ENCODE results near the gene LAMA1.

LAMA1 gene

GRCh38 chr18:7072593-7072992 is 45.0 kb downstream of the LAMA1 start:
- no peaks in the 10 kb centered on the region for H3K4me1 ChIP-seq
- H3K4me3 ChIP-seq (ENCODE audit: low read depth, low read length): no peak overlapping the region
- no peaks in the 10 kb centered on the region for H3K36me3 ChIP-seq (ENCODE audit: control insufficient read depth, insufficient read depth, low read length)
- no peak for TF ChIP-seq CTCF (IDR thresholded peaks at IDR 0.05)
- no peak overlapping the region for H3K9ac ChIP-seq
- no peaks in the 10 kb centered on the region for H3K9me3 ChIP-seq (ENCODE audit: control insufficient read depth, low read length)
- H3K79me2 ChIP-seq: no peaks in the 10 kb centered on the region
- H3K27ac ChIP-seq: no peak overlapping the region
- H2AFZ ChIP-seq: no peak overlapping the region
- H3K27me3 ChIP-seq (ENCODE audit: control insufficient read depth, insufficient read depth, low read length): no peaks in the 10 kb centered on the region
- no peak overlapping the region for H3K4me2 ChIP-seq (ENCODE audit: low read length)

DNA sequence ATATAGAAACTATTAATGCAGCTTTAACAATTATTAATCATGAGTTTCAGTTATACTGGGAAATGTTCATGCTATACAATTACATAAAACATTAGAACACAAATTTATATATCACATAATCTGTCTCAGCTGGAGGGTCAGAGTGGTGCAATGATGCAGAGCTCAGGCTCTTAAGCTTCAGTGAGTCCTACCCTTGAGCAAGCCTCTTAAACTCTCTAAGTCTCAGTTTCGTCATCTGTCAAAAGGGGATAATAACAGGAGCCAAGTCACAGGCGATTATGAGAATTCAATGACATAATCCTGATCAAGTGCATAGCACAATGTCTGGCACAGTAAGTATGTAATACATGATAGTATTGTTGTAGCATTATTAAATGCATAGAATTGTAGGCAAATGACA is 46.0 kb downstream of the LAMA1 start:
- Histone ChIP-seq H3K27ac (no peak overlapping the region), H3K4me2 (ENCODE audit: low read length) (no peak overlapping the region), H2AFZ (no peak overlapping the region), H3K36me3 (ENCODE audit: control insufficient read depth, insufficient read depth, low read length) (no peaks in the 10 kb centered on the region), H3K9me3 (ENCODE audit: control insufficient read depth, low read length) (no peaks in the 10 kb centered on the region), H3K9ac (no peak overlapping the region), H3K79me2 (no peaks in the 10 kb centered on the region), H3K4me1 (no peaks in the 10 kb centered on the region), H3K4me3 (ENCODE audit: low read depth, low read length) (no peak overlapping the region), H3K27me3 (ENCODE audit: control insufficient read depth, insufficient read depth, low read length) (no peaks in the 10 kb centered on the region)
- no peak for TF ChIP-seq CTCF (IDR thresholded peaks at IDR 0.05)

- H3K9ac ChIP-seq: no peak overlapping the region
- TF ChIP-seq CTCF (IDR thresholded peaks at IDR 0.05): no peak
- H3K4me3 ChIP-seq (ENCODE audit: low read depth, low read length): no peak overlapping the region
- no peaks in the 10 kb centered on the region for H3K27me3 ChIP-seq (ENCODE audit: control insufficient read depth, insufficient read depth, low read length)
- no peak overlapping the region for H3K4me2 ChIP-seq (ENCODE audit: low read length)
- no peaks in the 10 kb centered on the region for H3K36me3 ChIP-seq (ENCODE audit: control insufficient read depth, insufficient read depth, low read length)
- H3K27ac ChIP-seq: no peak overlapping the region
- H3K4me1 ChIP-seq: no peaks in the 10 kb centered on the region
- no peaks in the 10 kb centered on the region for H3K9me3 ChIP-seq (ENCODE audit: control insufficient read depth, low read length)
- H2AFZ ChIP-seq: no peak overlapping the region
- H3K79me2 ChIP-seq: no peaks in the 10 kb centered on the region
These were observed 47.1 kb downstream of the LAMA1 start for GRCh38 chr18:7070466-7070865.

DNA sequence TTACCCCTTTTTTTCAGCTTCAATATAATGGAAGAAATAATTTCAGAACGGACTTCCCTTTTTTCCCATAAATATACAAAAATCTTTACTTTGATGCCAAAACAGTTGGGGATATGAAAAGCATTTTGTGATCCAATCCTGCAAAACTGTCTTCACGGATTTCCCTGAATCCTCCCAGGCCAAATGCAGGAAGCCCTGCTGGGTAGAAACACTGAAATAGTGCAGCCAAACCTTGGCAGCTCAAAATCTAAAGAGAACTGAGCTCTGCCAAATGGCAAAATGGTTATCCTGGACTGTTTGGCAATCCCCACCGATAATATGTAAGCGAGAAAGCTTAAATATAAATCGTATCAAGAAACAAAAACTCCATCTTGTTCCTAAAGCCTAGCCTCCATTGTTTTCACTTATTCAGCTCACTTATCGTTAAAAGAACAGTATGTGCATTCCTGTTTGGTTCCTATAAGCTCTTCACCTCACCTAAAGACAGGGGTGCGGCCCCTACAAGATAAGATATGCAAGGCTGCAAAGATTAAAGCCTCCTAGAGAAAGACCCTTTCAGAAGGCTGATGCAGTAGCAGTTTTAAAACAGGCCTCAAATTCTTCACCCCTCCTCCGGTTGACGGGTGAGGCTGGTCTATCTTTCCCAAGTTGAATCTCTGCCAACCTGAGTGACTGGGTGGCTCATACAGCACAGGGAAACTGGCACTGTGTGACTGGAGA is 48.6 kb downstream of the LAMA1 start:
- no peak overlapping the region for H3K4me2 ChIP-seq (ENCODE audit: low read length)
- H3K27me3 ChIP-seq (ENCODE audit: control insufficient read depth, insufficient read depth, low read length): no peaks in the 10 kb centered on the region
- no peak overlapping the region for H3K4me3 ChIP-seq (ENCODE audit: low read depth, low read length)
- no peak overlapping the region for H3K9ac ChIP-seq
- no peaks in the 10 kb centered on the region for H3K9me3 ChIP-seq (ENCODE audit: control insufficient read depth, low read length)
- H3K36me3 ChIP-seq (ENCODE audit: control insufficient read depth, insufficient read depth, low read length): no peaks in the 10 kb centered on the region
- H2AFZ ChIP-seq: no peak overlapping the region
- TF ChIP-seq CTCF (IDR thresholded peaks at IDR 0.05): no peak
- no peak overlapping the region for H3K27ac ChIP-seq
- H3K79me2 ChIP-seq: no peaks in the 10 kb centered on the region
- no peaks in the 10 kb centered on the region for H3K4me1 ChIP-seq

DNA sequence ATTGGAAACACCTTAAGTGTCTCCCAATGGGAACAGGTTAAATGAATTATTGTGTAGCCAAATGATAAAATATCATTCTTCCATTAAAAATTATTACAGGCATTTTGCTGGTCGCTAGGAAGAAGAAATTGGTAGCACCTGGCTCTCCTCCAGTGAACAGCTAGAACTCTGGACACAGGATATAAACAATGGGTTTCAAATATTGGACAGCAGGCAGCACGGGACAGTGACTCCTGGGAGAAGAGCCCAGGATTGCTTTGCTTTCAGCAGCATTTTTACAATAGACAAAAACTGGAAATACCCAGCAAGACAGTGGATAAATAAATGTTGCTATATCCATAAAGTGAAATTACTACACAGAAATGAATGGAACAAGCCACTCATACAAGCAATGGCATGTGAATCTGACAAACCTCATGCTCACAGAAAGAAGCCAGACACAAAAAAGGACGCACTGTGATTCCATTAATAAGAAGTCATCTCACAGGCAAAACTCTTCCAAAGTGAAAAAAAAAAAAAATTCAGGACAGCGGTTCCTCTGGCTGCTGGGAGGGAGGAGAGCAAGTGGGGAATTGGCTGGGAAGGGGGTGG is 50.5 kb downstream of the LAMA1 start:
- no peak overlapping the region for H3K9ac ChIP-seq
- H2AFZ ChIP-seq: no peak overlapping the region

More for the DNA sequence above, 50.5 kb downstream of the LAMA1 start:
- Histone ChIP-seq H3K27ac (no peak overlapping the region), H3K4me3 (ENCODE audit: low read depth, low read length) (no peak overlapping the region), H3K36me3 (ENCODE audit: control insufficient read depth, insufficient read depth, low read length) (no peaks in the 10 kb centered on the region), H3K79me2 (no peaks in the 10 kb centered on the region), H3K27me3 (ENCODE audit: control insufficient read depth, insufficient read depth, low read length) (no peaks in the 10 kb centered on the region), H3K9me3 (ENCODE audit: control insufficient read depth, low read length) (no peaks in the 10 kb centered on the region), H3K4me2 (ENCODE audit: low read length) (no peak overlapping the region), H3K4me1 (no peaks in the 10 kb centered on the region)
- TF ChIP-seq CTCF (IDR thresholded peaks at IDR 0.05): no peak
